Measurements from ENCODE around the gene DENND5A. TPM values are rescaled to one million over a fixed set of nuclear protein-coding genes. Genes with fewer than 3 reads are reported as not detected.
"Not testable (repeated sequence)": the region's sequence is repeated elsewhere in the genome, so short reads cannot be mapped to it uniquely, and the experiment has no call there.

DENND5A gene
- total RNA-seq, 1 experiment from 2014 or later: 71.1 TPM

DNA sequence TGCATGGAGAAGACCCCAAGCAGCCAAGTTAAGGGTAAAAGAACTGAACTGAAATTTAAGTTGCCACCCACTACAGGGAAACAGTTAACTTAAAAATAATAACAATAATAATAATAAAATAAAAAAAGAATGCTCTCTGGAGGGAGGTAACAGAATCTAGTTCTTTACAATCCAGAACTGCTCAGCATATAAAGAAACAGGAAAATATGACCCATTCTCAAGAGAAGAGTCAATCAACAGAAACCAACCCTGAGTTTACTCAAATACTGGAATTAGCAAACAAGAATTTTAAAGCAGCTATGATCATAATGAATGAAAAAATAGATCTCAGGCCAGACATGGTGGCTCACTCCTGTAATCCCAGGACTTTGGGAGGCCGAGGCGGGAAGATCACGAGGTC is 53.8 kb downstream of the DENND5A start:
- no peak for DNase-seq (ENCODE audit: low read depth)

DNA sequence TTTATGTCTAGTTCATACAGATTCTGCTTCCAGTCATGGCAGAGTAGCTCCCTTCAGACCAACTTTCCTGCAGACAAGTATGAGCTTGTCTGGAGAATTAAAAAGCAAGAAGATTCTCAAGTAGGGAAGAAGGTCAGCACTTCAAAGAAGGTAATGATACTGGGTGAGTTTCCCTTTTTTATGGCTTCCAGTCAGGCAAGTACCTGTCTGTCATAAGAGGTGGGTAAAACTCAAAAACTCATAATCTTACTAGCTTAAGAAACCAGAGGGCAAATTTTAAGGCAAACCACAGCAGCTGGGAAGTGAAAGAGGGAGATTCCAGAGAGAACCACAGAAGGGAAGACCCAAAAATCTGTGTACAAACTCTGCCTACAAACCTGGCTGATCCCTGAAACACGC is 54.2 kb downstream of the DENND5A start:
- peak; percentile 48 for DNase-seq (ENCODE audit: low read depth)

DNA sequence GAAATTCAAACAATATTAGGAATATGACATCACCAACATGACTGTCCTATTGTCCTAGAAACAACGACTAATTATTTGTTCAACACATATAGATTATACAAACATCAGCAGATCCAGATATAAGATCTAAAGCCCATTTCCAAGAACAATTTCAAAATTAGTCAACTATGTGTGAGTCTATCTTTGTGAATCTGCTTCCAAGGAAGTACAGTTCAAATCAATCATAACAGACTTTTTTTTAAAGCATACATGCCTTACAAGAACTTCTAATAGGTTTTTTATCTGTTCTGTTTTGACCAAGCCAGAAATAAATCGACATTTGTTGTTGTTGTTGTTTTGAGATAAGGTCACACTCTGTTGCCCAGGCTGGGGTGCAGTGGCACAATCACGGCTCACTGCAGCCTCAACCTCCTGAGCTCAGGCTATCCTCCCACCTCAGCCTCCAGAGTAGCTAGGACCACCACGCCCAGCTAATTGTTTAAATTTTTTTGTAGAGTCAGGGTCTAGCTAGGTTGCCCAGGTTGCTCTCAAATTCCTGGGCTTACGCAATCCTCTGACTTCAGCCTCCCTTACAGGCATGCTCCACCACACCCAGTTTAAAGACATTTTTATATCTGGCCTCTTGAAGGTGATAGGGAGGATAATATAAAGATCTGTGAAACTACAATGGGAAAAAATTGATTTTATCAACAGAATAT is 54.8 kb downstream of the DENND5A start:
- DNase-seq (ENCODE audit: low read depth): no peak

DNA sequence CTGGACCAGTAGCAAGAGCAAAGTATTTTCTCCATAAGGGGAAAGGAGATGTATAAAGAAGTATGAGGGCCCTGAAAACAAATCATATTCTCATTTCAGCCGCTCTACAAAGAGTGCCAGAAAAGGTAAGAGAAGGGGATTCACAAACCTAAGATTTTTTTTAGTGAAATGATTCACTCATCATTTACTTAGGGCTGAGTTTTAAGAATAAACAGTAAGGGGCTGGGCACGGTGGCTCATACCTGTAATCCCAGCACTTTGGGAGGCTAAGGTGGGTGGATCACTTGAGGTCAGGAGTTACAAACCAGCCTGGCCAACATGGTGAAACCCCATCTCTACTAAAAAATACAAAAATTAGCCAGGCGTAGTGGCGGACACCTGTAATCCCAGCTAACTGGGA is 55.5 kb downstream of the DENND5A start:
- DNase-seq (ENCODE audit: low read depth): not testable (repeated sequence)

DNA sequence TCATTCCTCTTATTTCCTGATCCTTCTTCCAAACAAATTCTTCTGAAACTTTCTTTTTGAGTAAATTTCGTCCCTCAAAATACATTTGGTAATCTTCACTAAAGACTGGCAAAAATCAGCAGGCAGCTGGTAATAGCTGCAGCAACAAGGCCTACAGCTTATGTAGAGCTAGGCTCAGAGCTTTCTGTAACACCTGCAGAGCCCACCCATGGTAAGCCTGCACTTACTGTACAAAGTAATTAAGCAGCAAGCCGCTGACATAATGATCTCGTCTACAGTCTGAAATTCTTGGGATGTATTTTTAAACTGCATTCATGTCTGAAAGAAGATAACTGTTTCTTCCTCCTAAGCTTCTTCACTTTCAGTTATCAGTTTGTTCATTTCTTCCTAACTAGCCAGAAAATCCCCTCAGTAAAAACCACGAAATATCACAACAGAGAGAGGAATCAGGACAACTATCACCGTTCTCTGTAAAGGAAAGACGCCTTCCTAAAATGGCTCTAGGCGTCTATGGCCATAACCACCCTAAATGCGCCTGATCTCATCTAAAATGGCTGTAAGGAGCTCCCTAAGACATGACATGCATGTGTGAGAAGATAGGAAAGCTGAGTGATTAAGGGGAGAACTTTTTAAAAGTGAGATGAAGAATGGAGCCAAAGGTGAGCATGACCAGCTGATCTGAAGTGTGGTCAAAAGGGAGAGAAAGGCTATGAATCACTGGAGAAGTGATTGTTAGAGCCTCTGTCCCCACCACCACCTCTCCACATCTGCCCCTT is 56.2 kb downstream of the DENND5A start:
- DNase-seq (ENCODE audit: low read depth): peak; percentile 45

DNA sequence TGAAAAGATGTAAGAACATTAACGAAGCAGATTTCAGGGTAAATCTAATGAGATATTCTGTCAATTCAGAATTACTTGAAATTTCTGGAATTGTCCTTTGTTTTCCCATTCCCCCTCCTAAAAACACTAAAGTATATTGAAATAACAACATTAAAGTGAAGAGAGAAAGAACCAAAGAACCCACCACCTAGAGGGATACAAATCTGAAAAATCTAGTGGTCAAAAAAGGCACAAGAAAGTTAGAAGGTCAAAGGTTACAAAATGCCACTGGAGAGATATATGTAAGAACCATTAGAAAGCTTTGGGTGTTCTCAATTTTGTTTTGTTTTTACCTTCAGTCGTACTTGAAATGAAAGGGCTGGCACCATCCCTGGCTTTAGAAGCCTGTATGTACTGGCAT is 57.9 kb downstream of the DENND5A start:
- DNase-seq (ENCODE audit: low read depth): no peak

DNA sequence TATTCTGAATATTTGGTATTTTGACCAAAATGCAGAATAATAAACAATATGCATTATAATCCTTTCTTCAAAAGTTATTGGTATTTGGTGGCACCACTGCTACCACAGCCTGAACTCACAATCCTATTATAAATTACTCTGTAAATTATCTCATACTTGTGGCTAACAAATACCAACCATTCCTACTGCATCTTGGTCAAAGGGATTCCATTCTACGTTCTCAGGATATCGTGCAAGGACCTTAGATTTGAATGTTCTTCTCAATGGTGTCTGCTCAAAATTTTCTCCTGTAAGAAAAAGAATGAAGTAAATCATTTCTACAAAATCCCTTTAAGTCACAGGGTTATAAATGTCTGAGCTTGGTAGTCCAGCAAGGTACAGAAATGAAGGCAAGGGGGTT is 58.7 kb downstream of the DENND5A start:
- peak; percentile 75 for DNase-seq (ENCODE audit: low read depth)

DNA sequence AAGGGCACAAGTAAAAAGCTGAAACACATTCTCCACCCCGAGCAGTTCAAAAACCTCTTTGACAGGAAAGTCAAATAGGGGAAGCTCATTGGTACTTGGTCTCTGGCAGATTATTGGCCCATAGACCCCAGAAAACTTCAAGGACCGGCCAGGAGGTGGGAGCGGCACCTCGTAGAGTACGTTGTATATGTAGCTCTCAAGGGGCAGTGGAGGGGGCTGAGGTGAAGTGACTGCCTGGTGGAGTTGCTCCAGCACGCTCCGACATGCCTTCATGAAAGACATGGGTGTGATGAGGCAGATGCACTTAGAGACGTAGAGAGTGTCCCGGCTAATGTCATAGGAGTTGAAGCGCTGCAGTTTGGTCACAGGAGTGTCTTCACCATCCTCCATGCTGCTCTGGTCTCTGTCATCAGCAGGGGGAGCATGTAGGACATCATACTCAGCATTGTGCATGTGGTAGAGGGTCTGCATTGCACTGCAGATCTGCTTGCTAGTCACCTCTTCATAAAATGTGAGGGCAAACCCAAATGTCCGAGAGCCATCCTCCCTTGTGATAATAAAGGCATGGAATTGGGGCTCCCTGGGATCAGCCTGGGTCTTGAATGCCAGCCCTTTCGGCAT is 61.3 kb downstream of the DENND5A start:
- DNase-seq (ENCODE audit: low read depth): no peak

DNA sequence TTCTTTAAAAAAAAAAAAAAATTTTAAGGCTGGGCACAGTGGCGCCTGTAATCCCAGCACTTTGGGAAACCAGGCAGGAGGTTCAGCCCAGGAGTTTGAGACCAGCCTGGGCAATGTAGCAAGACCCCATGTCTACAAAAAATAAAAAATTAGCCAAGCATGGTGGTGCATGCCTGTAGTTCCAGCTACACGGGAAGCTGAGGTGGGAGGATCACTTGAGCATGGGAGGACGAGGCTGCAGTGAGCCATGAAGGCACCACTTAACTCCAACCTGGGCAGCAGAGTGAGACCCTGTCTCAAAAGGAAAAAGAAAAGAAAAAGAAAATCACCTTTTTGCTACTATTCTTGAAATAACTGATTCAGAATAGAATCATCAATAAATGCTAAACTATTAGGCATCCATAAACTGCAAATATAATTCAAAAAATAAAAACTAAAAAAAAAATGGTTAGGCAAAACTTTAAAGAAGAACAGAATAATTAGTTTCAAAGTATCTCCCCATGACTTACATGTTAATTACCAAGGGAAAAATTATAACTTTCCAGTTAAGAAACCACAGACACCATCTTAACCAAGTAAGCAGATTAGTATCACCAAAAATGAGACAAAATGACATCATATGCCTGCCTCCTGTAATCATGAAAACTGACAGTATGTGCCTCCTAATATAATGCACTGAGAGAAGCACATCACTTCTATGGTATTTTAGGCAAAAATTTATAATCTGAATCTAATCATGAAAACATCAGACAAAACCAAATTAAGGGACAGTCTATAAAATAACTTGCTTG is 63.6 kb downstream of the DENND5A start:
- DNase-seq (ENCODE audit: low read depth): no peak

DNA sequence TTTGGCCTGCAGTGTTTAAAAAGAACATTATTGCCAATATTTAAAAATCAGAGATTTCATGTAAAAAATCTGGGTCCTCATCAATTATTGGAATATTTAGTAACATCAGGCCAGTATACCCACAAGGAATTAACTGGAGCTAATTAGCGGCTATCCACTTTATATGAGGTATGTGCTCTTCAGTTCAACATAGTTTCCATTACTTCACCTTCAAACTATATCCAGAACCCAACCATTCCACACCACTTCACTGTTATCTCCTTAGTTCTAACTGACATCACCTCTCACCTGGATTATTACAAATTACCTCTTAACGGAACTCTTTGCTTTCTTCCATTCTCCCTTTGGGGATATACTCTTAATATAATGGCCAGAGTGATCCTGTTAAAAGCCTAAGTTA is 64.7 kb downstream of the DENND5A start:
- DNase-seq (ENCODE audit: low read depth): no peak

DNA sequence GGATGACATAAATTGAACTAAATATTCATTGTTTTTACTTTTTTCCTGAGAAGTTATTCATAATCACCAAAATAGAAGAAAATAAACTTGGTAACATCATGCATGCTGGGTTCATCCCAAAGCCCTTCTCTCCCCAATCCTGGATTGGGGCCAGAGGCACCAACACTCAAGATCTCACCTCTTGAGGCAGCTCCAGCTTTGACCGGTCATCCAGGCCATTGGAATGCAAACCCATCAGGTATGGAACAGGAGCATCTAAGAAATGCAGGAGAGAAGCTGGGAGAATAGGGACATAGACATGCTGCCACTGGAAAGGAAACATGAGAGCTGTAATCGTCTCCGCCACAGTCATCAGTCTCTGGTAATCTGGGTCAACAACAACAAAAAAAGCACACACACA is 71.8 kb downstream of the DENND5A start:
- no peak for DNase-seq (ENCODE audit: low read depth)

DNA sequence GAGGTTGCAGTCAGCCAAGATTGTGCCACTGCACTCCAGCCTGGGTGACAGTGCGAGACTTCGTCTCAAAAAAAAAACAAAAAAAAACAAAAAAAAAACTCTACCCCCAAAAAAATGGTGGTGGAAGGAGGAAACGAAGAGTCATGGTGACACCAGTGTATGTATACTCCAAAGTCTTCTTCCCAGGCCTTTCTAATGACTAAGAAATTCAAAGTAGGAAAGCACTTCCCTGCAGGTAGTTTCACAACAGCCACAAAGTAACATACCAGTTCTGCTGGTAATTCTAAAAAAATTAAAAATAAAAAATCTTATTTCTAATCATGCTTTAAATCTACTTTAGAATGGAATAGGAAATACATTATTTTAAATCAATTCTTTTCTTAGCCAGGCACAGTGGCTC is 72.6 kb downstream of the DENND5A start:
- DNase-seq (ENCODE audit: low read depth): no peak

DNA sequence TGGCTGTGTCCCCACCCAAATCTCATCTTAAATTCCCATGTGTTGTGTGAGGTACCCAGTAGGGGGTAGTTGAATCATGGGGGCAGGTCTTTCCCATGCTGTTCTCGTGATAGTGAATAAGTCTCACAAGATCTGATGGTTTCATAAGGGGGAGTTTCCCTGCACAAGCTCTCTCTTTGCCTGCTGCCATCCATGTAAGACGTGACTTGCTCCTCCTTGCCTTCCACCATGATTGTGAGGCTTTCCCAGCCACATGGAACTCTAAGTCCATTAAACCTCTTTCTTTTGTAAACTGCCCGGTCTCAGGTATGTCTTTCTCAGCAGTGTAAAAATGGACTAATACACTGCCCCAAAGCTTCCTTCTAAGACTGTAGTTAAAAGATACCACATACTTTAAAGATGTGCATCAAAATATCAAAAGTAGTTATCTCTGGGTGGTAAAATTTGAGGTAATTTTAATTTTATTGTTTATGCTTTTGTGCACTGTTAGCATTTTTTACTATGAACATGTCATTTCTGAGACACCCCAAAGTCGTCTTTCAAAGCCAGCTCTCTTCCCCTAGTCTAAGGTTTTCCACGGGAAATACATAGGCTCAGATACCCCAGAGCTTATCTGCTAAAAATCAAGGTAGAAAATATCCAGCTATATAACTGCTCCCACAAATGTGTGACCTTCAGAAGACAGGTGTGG is 74.7 kb downstream of the DENND5A start:
- DNase-seq (ENCODE audit: low read depth): not testable (repeated sequence)

DNA sequence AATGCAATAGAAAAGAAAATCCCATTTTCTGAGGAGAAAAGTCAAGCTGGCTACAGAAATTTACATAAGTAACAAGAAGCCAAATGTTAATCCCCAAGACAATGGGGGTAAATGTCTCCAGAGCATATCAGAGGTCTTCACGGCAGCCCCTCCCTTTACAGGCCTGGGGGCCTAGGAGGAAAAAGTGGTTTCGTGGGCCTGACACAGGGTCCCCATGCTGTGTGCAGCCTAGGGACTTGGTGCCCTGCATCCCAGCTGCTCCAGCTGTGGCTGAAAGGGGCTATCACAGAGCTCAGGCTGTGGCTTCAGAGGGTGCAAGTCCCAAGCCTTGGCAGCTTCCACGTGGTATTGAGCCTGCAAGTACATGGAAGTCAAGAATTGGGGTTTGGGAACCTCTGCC is 76.3 kb downstream of the DENND5A start:
- not testable (repeated sequence) for DNase-seq (ENCODE audit: low read depth)

DNA sequence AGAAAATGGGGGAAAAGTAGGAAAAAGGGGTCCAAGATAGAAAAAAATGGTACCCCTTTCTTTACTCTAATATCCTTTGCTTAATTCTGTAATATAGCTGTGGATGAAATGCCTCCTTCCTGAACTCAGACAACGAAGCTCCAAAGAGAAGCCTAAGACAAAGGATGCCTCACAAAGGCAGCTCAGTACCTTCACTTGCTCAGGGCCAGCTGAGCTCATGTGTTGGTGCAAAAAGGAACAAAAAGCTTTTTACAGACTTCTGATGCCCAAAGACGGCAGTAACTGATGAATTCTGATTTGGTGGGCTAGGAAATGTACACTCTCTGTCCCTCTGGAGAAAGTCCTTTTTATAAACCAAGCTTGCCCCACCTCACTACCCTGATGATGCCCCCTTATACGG is 77.5 kb downstream of the DENND5A start:
- DNase-seq (ENCODE audit: low read depth): no peak

DNA sequence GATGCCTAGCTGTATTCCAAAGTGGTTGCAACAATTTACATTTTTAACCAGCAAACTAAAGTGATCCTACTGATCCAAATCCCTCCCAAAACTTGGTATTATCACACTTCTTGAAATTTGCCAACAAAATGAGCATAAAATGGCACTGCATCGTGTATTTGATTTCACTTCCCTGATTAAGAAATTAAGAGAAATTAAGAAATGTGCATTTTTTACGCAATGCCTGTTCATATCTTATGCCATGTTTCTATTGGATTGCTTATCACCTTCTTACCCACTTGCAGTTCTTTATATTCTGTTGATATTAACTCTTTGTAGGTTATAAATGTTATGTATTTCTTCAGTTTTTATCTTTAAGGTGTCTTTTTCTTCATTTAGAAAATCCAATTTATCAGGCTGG is 80.6 kb downstream of the DENND5A start:
- no peak for DNase-seq (ENCODE audit: low read depth)

DNA sequence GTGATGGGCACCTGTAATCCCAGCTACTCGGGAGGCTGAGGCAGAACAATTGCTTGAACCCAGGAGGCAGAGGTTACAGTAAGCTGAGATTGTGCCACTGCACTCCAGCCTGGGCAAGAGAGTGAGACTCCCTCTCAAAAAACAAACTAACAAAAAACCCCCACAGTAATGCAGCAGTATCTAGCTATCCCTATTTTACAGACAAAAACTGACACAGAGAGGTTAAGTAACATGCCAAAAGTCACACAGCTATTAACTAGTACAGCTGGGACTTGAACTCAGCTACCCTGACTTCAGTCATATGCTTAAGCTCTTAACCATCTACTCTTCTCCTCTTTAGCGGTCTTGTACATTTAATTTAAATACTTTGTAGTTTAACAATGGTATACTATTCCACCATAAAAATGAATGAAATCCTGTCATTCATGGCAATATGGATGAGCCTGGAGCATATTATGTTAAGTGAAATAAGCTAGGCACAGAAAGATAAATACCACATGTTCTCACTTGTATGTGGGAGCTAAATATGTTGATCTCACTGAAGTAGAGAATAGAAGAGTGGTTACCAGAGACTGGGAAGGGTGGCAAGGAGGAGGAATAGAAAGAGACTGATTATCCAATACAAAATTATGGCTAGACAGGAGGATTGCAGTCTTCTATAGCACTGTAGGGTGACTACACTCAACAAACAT is 82.8 kb downstream of the DENND5A start:
- DNase-seq (ENCODE audit: low read depth): no peak

DNA sequence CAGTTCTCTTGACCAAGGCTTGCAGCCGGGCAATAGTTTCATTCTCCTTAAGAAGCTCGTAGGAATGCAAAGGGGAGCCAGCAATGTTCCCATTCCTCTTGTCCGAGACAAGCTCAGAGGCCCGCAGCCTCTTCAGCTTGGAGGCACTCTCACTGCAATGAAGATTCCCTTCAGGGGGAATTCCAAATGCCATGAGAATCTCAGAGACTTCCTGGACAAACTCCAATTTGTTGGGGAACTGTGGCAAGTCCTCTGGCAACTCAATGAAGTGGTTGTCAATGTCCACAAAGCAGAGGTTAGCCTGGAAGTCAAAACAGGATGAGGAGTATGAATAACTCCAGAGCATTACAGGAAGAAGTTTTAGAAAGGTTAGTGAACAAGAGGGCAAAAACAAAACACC is 84.4 kb downstream of the DENND5A start:
- peak; percentile 70 for DNase-seq (ENCODE audit: low read depth)

DNA sequence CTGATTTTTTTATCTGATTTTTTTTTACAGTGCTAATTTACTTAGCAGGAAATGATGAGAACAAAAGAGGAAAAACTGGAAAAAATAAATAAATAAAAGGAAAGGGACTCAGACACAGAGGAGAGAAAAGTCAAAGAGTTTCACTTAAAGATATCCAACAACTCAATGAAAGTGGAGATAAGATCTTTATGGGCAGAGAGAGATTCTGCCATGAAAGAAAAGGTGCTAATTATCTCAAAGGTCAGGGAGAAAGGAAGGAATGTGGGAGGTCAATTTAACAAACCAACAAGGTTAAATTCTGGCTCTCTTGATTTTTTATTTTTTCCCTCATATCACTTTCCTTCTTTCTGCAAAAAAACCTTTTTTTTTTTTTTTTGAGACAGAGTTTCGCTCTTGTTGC is 86.0 kb downstream of the DENND5A start:
- DNase-seq (ENCODE audit: low read depth): no peak

DNA sequence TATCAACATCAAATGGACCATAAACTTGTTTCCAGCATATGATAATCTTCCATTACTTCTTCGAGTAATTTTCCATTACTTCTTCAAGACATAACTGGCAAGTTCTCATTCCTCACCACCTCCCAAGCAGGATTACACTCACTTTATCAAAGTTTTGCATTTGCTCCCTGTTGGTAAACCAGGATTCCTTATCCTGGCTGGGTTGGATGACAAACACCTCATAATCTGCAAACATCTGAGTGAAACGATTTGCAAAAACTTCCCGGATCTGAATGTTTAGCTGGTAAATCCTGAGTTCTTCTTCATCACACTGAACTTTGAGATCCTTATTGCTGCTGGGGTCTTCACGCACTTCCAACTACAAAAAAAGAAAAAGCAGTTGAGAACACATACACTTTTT is 86.4 kb downstream of the DENND5A start:
- no peak for DNase-seq (ENCODE audit: low read depth)
